NAMALWA (cell line): ENCODE results near the gene CUBN.

Experiments used
- DNase-seq: peaks from one replicate; pipeline ENCODE4 v3.0.0-alpha.2; 2015; ENCODE audit warnings: low spot score

Gene CUBN

DNA sequence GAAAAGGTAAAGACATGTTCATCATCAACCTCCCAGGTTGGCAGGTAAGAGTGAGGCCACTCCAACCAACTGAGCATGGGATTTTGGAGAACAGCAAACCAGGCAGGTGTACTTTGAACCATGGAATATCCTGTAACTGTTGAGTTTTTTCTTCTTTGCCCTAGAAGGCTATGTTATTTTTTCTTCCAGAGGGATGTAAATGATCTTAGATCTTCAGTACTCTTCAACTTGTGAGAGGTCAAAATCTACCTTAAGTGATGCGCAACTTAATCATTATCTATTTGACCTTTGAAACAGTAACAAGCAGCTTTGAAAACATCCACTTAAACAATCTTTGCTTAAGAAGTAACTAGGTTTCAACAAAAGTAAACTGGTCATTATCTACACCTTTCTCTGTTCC lies at the start of gene CUBN:
Gene CUBN, minus strand, starts transcription at position 71 of the 400 bp plus-strand sequence. Its CDS starts 46 bp downstream, at position 25.
- DNase-seq: no peak

- DNase-seq: no peak
These were observed 49.4 kb upstream of the CUBN start for GRCh38 chr10:17179002-17179401.

- no peak for DNase-seq
These were observed 48.4 kb upstream of the CUBN start for GRCh38 chr10:17178006-17178405.

DNA sequence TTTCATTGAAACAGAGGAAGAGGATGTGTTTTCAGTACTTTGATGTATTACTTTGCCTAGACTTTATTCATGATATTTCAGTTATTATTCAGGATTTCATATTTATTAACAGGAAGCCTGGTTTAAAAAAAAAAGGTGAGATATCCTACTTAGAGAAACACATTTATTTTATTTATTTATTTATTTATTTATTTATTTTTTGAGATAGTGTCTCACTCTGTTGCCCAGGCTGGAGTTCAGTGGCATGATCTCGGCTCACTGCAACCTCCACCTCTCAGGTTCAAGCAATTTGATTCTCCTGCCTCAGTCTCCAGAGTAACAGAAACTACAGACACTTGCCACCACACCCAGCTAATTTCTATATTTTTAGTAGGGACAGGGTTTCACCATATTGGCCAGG lies 47.4 kb upstream of the CUBN start:
- DNase-seq: no peak

DNA sequence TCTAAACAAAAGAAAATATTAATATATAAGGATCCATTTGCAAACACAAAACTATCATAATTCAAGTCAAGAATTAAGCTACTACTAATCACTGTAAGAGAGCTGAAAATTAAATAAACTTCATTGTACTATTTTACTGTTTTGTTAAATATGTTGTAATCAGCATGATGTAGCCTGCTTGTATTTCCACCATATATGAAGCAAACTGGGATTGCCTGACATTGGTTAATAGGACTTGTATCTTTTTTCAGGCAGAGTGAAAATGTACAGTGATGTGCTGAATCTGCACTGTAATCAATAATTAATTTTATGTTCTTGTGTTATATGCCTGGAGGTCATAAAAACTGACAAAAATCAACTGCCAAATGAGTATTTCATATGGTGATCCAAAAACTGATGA lies 46.5 kb upstream of the CUBN start:
- no peak for DNase-seq

DNA sequence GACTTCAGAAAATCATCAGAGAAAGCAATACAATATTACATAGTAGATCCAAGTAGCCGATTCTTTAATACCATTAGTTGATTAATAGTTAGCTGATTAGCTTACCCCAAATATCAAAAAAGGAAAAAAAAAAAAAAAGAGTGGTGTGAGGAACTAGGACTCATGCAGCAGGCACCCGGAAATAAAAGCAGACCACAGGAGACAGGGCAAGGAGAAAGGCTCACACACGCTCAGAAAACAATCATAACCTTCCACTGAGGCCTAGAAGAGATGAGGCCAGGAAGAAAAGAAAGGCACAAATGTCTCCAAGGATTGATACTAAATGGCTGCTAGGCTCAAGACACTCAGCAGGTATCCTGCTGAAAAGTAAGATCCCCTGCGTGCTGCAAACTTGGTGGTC lies 45.9 kb upstream of the CUBN start:
- no peak for DNase-seq

DNA sequence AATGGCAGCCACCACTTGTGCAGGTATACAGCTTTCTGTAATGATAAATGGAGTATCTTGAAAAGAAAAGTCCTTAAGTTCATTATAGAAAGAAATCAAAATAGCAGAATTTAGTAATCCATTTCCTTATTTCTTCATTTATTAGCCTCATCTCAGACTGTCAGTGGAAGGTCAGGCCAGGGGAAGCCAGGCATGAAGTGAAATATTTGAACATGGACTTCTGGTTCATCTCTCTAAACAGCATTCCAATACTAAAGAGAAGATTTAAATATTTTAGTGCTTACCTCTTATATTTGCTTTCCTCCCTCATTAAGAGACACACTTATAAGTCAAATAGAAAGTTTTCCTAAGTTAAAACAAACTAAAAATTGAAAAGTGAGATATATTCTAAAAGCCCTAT lies 45.0 kb upstream of the CUBN start:
- DNase-seq: no peak

DNA sequence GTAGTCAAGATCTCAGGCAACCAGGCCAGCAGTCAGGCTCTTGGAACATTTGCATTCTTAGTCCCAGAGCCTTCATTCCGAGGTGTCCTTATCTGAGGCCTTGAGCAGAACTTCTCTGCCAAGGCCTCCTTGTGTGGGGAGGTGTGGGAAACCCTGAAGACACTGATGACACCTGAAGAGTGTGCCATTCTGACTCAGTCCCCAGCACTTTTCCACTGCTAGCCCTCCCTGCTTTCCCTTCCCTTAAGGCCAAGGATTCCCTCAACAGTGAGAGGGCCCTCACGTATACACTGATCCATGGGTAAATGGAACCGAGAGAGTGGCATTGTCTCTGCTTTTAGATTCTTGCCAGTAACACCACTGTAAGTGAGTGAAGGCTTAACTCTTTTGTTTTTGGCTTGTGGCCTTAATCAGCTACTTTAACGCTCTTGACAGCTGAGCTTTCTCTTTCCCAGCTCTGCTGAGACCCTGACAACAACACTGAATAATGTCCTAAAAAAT lies 41.6 kb upstream of the CUBN start:
- no peak for DNase-seq

- DNase-seq: no peak
These were observed 40.2 kb upstream of the CUBN start for GRCh38 chr10:17169803-17170202.

GRCh38 chr10:17166699-17167098 lies 37.1 kb upstream of the CUBN start:
- DNase-seq: no peak

DNA sequence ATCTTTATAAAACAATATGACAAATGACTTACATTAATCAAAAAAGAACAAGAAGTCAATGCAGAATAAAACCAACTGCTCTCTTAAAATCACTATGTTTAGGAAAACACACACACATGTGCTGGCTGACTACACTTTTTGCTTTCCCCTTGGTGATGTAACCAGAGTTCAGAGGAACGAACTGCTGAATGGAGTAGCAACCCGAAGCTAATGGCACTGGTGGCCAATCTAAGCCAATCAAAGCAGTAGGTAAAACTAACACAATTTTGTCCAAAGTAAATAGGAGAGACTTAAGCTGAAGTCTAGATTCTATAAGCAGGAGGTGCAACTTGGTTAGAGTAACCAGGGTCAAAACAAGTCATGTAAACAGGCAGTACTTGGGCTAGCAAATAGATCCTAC lies 33.2 kb upstream of the CUBN start:
- no peak for DNase-seq

GRCh38 chr10:17161775-17162174 lies 32.2 kb upstream of the CUBN start:
- no peak for DNase-seq

GRCh38 chr10:17157024-17157423 lies 27.4 kb upstream of the CUBN start:
- DNase-seq: no peak

- DNase-seq: no peak
These were observed 26.2 kb upstream of the CUBN start for GRCh38 chr10:17155826-17156225.

- DNase-seq: no peak
These were observed 24.5 kb upstream of the CUBN start for GRCh38 chr10:17154116-17154515.

DNA sequence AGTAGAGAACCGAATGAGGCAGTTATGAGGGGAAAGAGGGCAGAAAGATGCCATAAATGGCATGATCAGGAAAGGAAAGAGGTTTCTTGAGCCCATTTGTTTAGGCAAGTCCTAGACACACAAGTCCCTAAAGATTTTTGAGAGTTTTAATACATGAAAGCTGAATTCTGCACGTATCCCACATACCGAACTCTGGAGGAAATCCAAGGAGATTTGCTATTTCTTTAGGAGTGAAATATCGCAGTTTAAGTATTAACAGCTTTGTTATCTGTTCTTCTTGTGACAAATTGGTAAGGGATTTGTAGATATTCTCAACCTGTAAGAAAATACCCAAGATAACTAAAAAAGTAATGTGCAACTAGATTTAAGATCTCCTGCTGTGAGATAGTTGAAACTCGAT lies 23.7 kb upstream of the CUBN start:
- no peak for DNase-seq

DNA sequence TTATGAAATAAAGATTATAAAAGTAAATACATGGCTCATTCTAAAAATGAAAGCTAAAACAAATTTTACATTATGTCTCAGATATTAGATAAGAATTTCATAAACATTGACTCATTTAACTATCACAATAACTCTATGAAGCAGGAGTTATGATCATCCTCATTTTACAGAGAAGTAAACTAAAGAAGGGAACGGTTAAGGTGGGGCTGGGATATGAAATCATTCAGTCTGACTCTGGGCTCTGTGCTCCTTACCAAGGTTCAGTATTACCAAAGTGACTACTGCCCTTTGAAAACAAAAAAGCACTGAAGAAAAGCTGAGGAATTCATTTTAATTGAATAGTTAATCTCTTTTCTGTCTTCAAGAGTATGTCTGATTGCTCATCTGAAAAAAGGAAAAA lies 22.1 kb upstream of the CUBN start:
- DNase-seq: no peak

DNA sequence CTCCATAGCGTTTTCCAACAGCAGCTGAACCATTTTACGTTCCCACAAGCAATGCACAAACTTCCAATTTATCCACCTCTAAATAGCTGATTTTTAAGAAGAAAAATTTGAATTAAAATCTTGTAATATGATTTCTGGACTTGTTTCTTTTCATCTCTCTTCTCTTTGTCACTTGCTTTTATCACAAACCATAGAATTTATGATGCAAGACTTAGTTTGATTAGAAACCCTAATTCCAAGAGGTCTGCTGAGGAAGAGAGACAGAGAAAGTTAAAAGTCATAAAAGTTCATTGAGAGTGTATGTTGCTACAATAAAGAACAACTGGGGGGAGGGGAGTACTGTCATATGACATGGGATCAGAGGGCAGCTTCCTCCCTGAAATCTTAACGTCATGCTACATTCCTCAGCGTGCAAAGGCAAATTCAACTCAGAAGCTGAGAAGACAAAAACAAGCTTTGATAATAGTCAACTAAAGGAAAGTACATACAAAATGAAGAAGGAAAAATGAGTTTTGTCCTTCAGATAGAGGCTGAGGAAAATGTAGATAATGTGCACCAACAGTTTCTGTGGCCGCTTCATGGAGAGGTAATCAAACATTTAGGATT lies 18.4 kb upstream of the CUBN start:
- DNase-seq: no peak

- DNase-seq: no peak
These were observed 17.3 kb upstream of the CUBN start for GRCh38 chr10:17146892-17147291.

GRCh38 chr10:17145239-17145638 lies 15.6 kb upstream of the CUBN start:
- no peak for DNase-seq

- no peak for DNase-seq
These were observed 15.1 kb upstream of the CUBN start for GRCh38 chr10:17144757-17145156.

- no peak for DNase-seq
These were observed 14.4 kb upstream of the CUBN start for GRCh38 chr10:17144032-17144431.

DNA sequence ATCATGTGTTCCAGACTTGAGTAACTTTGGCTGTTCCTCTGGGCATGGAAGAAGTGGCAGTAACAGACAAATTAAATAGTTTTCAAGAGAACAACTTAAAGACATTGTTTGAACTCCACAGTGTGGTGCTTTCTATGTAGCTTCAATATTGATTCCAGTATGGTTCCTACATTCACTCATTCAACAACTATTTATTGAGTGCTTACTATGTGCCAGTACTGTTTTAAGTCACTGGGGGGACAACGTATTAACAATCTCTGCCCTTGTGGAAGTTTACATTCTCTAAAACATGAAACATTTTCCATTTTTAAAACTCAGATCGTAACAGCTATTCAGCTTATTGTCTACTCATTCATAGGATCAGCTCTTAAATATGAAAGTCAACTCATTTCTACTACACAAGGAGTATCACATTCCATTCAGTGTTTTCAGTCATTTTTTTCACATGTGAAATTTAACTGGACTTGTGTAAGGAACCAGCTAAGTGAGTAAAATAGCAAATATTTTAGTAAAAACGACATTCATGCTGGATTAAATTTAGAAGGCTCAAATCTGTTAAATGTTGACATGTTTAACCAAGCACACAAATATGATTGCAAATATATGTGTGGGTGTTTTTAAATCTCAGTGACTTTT lies 13.6 kb upstream of the CUBN start:
- no peak for DNase-seq
